Testis (tissue), 3 donors: ENCODE measurements around the gene PPM1H. TPM values are rescaled to one million over a fixed set of nuclear protein-coding genes. Genes with fewer than 3 reads are reported as not detected.

Source experiments
- DNase-seq: peaks from one replicate; pipeline ENCODE4 v3.0.0-alpha.2; 2019
- H3K27ac ChIP-seq, 2 donors: fragments of 200-600 bp; sonication (generic); one replicate each; pipeline ENCODE4 v1.5.1; 2019
- H3K27me3 ChIP-seq: fragments of 200-600 bp; sonication (generic); one replicate; pipeline ENCODE4 v1.5.1; 2019
- H3K36me3 ChIP-seq: fragments of 200-600 bp; sonication (generic); one replicate; pipeline ENCODE4 v1.5.1; 2017; ENCODE audit warnings: low read depth; ENCODE audit errors: missing control alignments
- H3K4me1 ChIP-seq: fragments of 200-600 bp; sonication (generic); one replicate; pipeline ENCODE4 v1.5.1; 2019
- H3K4me3 ChIP-seq, 2 donors: fragments of 200-600 bp; sonication (generic); one replicate each; pipeline ENCODE4 v1.5.1; 2017 to 2019
- H3K9me3 ChIP-seq: fragments of 200-600 bp; sonication (generic); one replicate; pipeline ENCODE4 v1.5.1; 2017
- CTCF ChIP-seq, 3 experiments: fragments of 450-650 bp in 2 of 3; fragments of 200-600 bp in 1 of 3; sonication (generic) in 1 of 3; IDR thresholded peaks; one replicate each; pipeline ENCODE4 v1.5.1; 2016 to 2019; ENCODE audit warnings: antibody characterized with exemption in 3 of 3, mild to moderate bottlenecking in 2 of 3, moderate library complexity in 1 of 3
- POLR2A ChIP-seq: fragments of 450-650 bp; IDR thresholded peaks from one replicate; pipeline ENCODE4 v1.6.1; 2017; ENCODE audit warnings: antibody characterized with exemption, mild to moderate bottlenecking, moderate library complexity
- WGBS, 2 donors: methylation state at CpG; one replicate each; pipeline ENCODE4 v1.1.5; 2018; 5-methylcytosine and 5-hydroxymethylcytosine counted together
- intact Hi-C: fragments of 100-400 bp; cut with DNase I; formaldehyde crosslinking; loops from one replicate; pipeline ENCODE4 v1.15.1; 2023; ENCODE audit warnings: low total_unique reads
- polyA plus RNA-seq: library from polyadenylated mRNA; stranded (reverse); fragments of 350-450 nt; fragmentation: Illumina TruSeq; extraction: RNeasy Lipid Tissue Mini Kit (QIAGEN cat#74804); gene quantifications from one replicate; pipeline ENCODE4 v1.2.3, GENCODE V29; 2014; ENCODE audit warnings: low read depth, low replicate concordance; ENCODE audit not compliant: insufficient read depth
- total RNA-seq, 2 donors: library from RNA; depleted of rRNA; stranded (reverse); fragments of >200 nt; gene quantifications; one replicate each; pipeline ENCODE4 v1.2.3, GENCODE V29; 2016

The PPM1H gene
- total and polyA plus RNA-seq, 3 donors from 2014 or later: 2.5 to 9.1 (median 2.7) TPM

GRCh38 chr12:62784576-62784975, 150.4 kb downstream of the PPM1H start:
- intact Hi-C loops: no loop called here
- H3K9me3 ChIP-seq: no peaks in the 10 kb centered on the region
- H3K4me1 ChIP-seq: no peaks in the 10 kb centered on the region
- 80 to 87% methylated on average over 4 of the region's 4 CpGs for WGBS, 2 donors
- H3K4me3 ChIP-seq: no peak overlapping the region
- no peak overlapping the region for H3K27ac ChIP-seq
- H3K36me3 ChIP-seq: no peaks in the 10 kb centered on the region
- no peaks in the 10 kb centered on the region for H3K27me3 ChIP-seq
- DNase-seq: no peak
- no peak for TF ChIP-seq POLR2A
- no peak for TF ChIP-seq CTCF (IDR thresholded peaks at IDR 0.05)

GRCh38 chr12:62783881-62784280, 151.1 kb downstream of the PPM1H start:
- H3K4me1 ChIP-seq: no peaks in the 10 kb centered on the region
- no peak overlapping the region for H3K27ac ChIP-seq
- H3K4me3 ChIP-seq: no peak overlapping the region
- H3K36me3 ChIP-seq: no peaks in the 10 kb centered on the region
- TF ChIP-seq CTCF (IDR thresholded peaks at IDR 0.05) (no peak), POLR2A (no peak)
- no peaks in the 10 kb centered on the region for H3K9me3 ChIP-seq
- no peaks in the 10 kb centered on the region for H3K27me3 ChIP-seq
- no peak for DNase-seq
- intact Hi-C loops: no loop called here
- WGBS, 2 donors: 92% methylated on average over 6 of the region's 6 CpGs

- Histone ChIP-seq H3K9me3 (no peaks in the 10 kb centered on the region), H3K27me3 (no peaks in the 10 kb centered on the region), H3K4me1 (no peaks in the 10 kb centered on the region), H3K36me3 (no peaks in the 10 kb centered on the region), H3K27ac (no peak overlapping the region), H3K4me3 (no peak overlapping the region)
- WGBS, 2 donors: 88 to 96% methylated on average over 6 to 9 of the region's 9 CpGs
- TF ChIP-seq CTCF (IDR thresholded peaks at IDR 0.05) (no peak), POLR2A (no peak)
- intact Hi-C loops: no loop called here
- DNase-seq: no peak
Measured at GRCh38 chr12:62781136-62781880, 153.6 kb downstream of the PPM1H start.

- no peak overlapping the region for H3K27ac ChIP-seq
- H3K27me3 ChIP-seq: no peaks in the 10 kb centered on the region
- no peak for TF ChIP-seq CTCF (IDR thresholded peaks at IDR 0.05)
- no peak for TF ChIP-seq POLR2A
- no peak overlapping the region for H3K4me3 ChIP-seq
- no peaks in the 10 kb centered on the region for H3K4me1 ChIP-seq
- no peak for DNase-seq
- no peaks in the 10 kb centered on the region for H3K9me3 ChIP-seq
- intact Hi-C loops: no loop called here
- H3K36me3 ChIP-seq: no peaks in the 10 kb centered on the region
Measured at GRCh38 chr12:62779488-62779887, 155.5 kb downstream of the PPM1H start.

GRCh38 chr12:62778187-62778586, 156.8 kb downstream of the PPM1H start:
- no peak overlapping the region for H3K4me3 ChIP-seq

More at GRCh38 chr12:62778187-62778586, 156.8 kb downstream of the PPM1H start:
- H3K27ac ChIP-seq: no peak overlapping the region
- 87 to 88% methylated on average over 3 of the region's 3 CpGs for WGBS, 2 donors
- no peak for DNase-seq
- no peaks in the 10 kb centered on the region for H3K36me3 ChIP-seq
- no peak for TF ChIP-seq CTCF (IDR thresholded peaks at IDR 0.05)
- TF ChIP-seq POLR2A: no peak
- H3K9me3 ChIP-seq: no peaks in the 10 kb centered on the region
- intact Hi-C loops: no loop called here
- H3K27me3 ChIP-seq: no peaks in the 10 kb centered on the region
- H3K4me1 ChIP-seq: no peaks in the 10 kb centered on the region
